ENCODE results near the gene ADORA2B.

GRCh38 chr17:15930426-15930825, 14.5 kb upstream of the ADORA2B start:
- no peak for TF ChIP-seq CTCF (IDR thresholded peaks at IDR 0.05)
- TF ChIP-seq POLR2A (IDR thresholded peaks at IDR 0.05): no peak
- no peak for TF ChIP-seq POLR2AphosphoS5 (IDR thresholded peaks at IDR 0.05)
- no peak for TF ChIP-seq EP300 (IDR thresholded peaks at IDR 0.05)
